ENCODE data around the gene HOOK1. TPM values are rescaled to one million over a fixed set of nuclear protein-coding genes. Genes with fewer than 3 reads are reported as not detected.

The HOOK1 gene
- total RNA-seq, 4 donors from 2014 or later = 22.3 to 38.1 (median 33.7) TPM

- Histone ChIP-seq H3K9me3 (no peaks in the 10 kb centered on the region), H3K4me3 (no peak overlapping the region), H3K36me3 (no peaks in the 10 kb centered on the region), H3K27me3 (no peaks in the 10 kb centered on the region), H3K4me1 (peaks cover 37% of the 10 kb centered on the region), H3K27ac (peak overlapping the region; percentile 34)
- WGBS = 71% methylated on average over 10 of the region's 10 CpGs
- no peak for DNase-seq (ENCODE audit: low spot score in 2 of 2)
- TF ChIP-seq EP300 (IDR thresholded peaks at IDR 0.05) (no peak), POLR2A (IDR thresholded peaks at IDR 0.05) (no peak), POLR2AphosphoS5 (IDR thresholded peaks at IDR 0.05) (no peak)
- TF ChIP-seq, protein P1, sequence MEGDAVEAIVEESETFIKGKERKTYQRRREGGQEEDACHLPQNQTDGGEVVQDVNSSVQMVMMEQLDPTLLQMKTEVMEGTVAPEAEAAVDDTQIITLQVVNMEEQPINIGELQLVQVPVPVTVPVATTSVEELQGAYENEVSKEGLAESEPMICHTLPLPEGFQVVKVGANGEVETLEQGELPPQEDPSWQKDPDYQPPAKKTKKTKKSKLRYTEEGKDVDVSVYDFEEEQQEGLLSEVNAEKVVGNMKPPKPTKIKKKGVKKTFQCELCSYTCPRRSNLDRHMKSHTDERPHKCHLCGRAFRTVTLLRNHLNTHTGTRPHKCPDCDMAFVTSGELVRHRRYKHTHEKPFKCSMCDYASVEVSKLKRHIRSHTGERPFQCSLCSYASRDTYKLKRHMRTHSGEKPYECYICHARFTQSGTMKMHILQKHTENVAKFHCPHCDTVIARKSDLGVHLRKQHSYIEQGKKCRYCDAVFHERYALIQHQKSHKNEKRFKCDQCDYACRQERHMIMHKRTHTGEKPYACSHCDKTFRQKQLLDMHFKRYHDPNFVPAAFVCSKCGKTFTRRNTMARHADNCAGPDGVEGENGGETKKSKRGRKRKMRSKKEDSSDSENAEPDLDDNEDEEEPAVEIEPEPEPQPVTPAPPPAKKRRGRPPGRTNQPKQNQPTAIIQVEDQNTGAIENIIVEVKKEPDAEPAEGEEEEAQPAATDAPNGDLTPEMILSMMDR (IDR thresholded peaks at IDR 0.05) = no peak
Observed at GRCh38 chr1:59768792-59769735, 45.7 kb upstream of the HOOK1 start.

DNA sequence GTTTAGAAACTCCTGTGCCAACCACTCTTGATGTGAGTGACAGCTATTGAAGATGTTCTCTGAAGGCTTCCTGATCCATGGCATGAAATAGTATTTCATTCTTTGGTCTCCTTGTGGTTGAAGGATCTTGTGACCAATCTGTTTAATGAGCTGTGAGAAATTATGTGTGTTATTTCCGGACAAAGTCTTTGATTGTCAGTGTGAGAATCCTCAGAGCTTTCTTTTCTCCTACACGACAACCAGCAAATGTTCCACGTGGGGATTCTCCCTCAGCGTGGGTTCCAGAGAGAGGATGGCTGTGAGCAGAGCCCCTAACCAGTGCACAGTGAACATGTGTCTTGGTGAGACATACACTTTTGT is 45.0 kb upstream of the HOOK1 start:
- no peak for DNase-seq (ENCODE audit: low spot score in 2 of 2)
- peaks cover 35% of the 10 kb centered on the region for H3K4me1 ChIP-seq
- no peaks in the 10 kb centered on the region for H3K36me3 ChIP-seq
- H3K4me3 ChIP-seq = no peak overlapping the region
- no peaks in the 10 kb centered on the region for H3K27me3 ChIP-seq
- H3K27ac ChIP-seq = no peak overlapping the region
- no peak for TF ChIP-seq POLR2A (IDR thresholded peaks at IDR 0.05)
- no peak for TF ChIP-seq EP300 (IDR thresholded peaks at IDR 0.05)
- no peak for TF ChIP-seq POLR2AphosphoS5 (IDR thresholded peaks at IDR 0.05)
- no peaks in the 10 kb centered on the region for H3K9me3 ChIP-seq
- WGBS = 91% methylated on average over 4 of the region's 4 CpGs

- H3K27me3 ChIP-seq = no peaks in the 10 kb centered on the region
- WGBS = 96% methylated on average over 3 of the region's 3 CpGs
- H3K9me3 ChIP-seq = no peaks in the 10 kb centered on the region
- no peak for TF ChIP-seq EP300 (IDR thresholded peaks at IDR 0.05)
- no peak for TF ChIP-seq POLR2A (IDR thresholded peaks at IDR 0.05)
- TF ChIP-seq, protein P1 (IDR thresholded peaks at IDR 0.05) = no peak
- TF ChIP-seq POLR2AphosphoS5 (IDR thresholded peaks at IDR 0.05) = no peak
- H3K4me1 ChIP-seq = peaks cover 20% of the 10 kb centered on the region
- no peaks in the 10 kb centered on the region for H3K36me3 ChIP-seq
- H3K27ac ChIP-seq = no peak overlapping the region
- DNase-seq (ENCODE audit: low spot score in 2 of 2) = no peak
- no peak overlapping the region for H3K4me3 ChIP-seq
Observed at GRCh38 chr1:59771361-59771760, 43.4 kb upstream of the HOOK1 start.

DNA sequence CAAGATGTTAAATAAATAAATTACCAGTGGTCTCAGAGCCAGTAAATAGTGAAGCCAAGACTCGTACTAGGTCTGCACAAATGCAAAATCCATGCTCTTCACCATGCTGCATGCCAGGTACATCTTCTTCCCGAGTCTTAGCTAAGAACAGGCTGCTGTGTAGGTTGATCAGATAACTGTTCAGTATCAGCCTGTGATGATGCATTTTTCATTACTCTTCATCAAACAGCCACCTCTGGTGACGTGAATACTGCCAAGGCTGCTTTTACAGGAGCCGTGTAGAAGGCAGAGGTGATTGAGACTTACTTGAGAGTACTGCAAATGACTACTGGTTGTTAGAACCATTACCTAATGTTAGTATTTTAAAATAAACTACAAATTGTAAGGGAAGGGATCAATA is 39.3 kb upstream of the HOOK1 start:
- no peak overlapping the region for H3K27ac ChIP-seq
- no peaks in the 10 kb centered on the region for H3K9me3 ChIP-seq
- no peaks in the 10 kb centered on the region for H3K27me3 ChIP-seq
- DNase-seq (ENCODE audit: low spot score in 2 of 2) = no peak
- no peak overlapping the region for H3K4me3 ChIP-seq
- H3K4me1 ChIP-seq = no peaks in the 10 kb centered on the region
- TF ChIP-seq POLR2AphosphoS5 (IDR thresholded peaks at IDR 0.05) (no peak), POLR2A (IDR thresholded peaks at IDR 0.05) (no peak), EP300 (IDR thresholded peaks at IDR 0.05) (no peak)
- TF ChIP-seq, protein P1 (IDR thresholded peaks at IDR 0.05) = no peak
- 90% methylated on average over 4 of the region's 4 CpGs for WGBS
- H3K36me3 ChIP-seq = no peaks in the 10 kb centered on the region

GRCh38 chr1:59776960-59777852 is 37.5 kb upstream of the HOOK1 start:
- Histone ChIP-seq H3K4me3 (no peak overlapping the region), H3K27me3 (no peaks in the 10 kb centered on the region), H3K36me3 (no peaks in the 10 kb centered on the region), H3K9me3 (no peaks in the 10 kb centered on the region), H3K27ac (no peak overlapping the region), H3K4me1 (no peaks in the 10 kb centered on the region)
- TF ChIP-seq POLR2A (IDR thresholded peaks at IDR 0.05) (no peak), EP300 (IDR thresholded peaks at IDR 0.05) (no peak), POLR2AphosphoS5 (IDR thresholded peaks at IDR 0.05) (no peak)
- TF ChIP-seq, protein P1 (IDR thresholded peaks at IDR 0.05) = no peak
- DNase-seq (ENCODE audit: low spot score in 2 of 2) = no peak
- 71% methylated on average over 7 of the region's 7 CpGs for WGBS

Measured in suprapubic skin (tissue), 4 donors.